ENCODE results near the gene KCNIP4. TPM values are rescaled to one million over a fixed set of nuclear protein-coding genes. Genes with fewer than 3 reads are reported as not detected.

The KCNIP4 gene
- total RNA-seq, 1 donor from 2014 or later: not detected

DNA sequence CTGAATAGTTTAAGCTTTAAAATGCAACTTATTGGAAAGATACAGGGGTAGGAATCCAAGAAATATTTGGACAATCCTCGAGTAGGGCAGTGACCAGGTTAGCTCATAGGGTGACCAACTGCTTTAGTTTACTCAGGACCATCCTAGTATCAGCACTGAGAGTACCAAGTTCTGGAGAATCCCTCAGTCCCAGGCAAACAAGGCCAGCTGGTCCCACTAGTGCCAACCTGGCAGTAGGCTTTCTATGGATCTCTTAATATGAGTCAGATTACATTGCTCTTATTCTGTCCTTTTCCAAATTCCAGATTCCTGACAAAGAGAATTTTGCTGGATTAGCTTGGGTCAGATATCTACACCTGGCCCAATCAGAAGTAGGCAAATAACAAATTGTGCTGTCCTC lies 493.7 kb downstream of the KCNIP4 start:
- DNase-seq (ENCODE audit: low spot score) (no peak), ATAC-seq (no peak)
- intact Hi-C loops (cut with DNase I): no loop called here

- intact Hi-C loops (cut with DNase I): no loop called here
Measured at GRCh38 chr4:21454201-21454600, 494.4 kb downstream of the KCNIP4 start.

GRCh38 chr4:21452931-21453330 lies 495.6 kb downstream of the KCNIP4 start:
- ATAC-seq (no peak), DNase-seq (ENCODE audit: low spot score) (no peak)
- intact Hi-C loops (cut with DNase I): no loop called here

More at GRCh38 chr4:21454201-21454600, 494.4 kb downstream of the KCNIP4 start:
- no peak for ATAC-seq
- DNase-seq (ENCODE audit: low spot score): no peak

DNA sequence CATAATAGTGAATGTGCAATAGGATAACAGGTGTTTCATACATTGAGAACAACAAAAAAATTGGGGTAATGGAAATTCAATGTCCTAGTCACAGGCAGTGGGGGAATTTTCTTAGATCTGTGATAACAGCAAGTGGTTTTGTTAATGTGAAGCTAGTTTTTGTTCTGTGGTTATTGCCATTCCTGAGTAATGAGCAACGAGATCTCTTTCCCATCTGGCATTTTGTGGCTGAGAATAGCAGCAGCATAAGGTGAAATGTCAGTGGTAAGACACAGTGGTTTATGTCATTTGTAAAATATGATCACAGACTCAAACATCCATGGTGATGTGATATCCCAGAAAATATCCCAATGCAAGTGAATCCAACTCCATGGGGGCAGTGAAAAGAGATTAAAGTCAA lies 497.5 kb downstream of the KCNIP4 start:
- intact Hi-C loops (cut with DNase I): no loop called here
- no peak for ATAC-seq
- no peak for DNase-seq (ENCODE audit: low spot score)

DNA sequence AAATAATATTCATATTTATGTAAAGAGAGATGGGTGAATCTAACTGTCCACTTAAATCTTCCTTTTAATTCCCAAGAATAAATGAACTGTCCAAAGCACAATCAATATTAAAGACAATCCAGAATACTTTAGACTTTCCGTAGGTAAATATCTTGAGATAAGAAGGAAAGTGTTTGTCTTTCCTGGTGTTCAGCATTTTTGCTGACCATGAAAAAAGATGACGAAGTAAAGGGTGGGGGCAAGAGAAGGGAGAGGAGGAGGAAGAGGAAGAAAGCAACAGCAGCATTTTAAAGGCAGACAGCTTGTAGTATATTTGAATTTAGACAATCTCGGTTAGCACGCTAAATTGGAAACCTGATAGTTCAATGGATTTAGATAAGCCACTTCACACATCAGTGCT lies 498.2 kb downstream of the KCNIP4 start:
- DNase-seq (ENCODE audit: low spot score) (no peak), ATAC-seq (no peak)
- intact Hi-C loops (cut with DNase I): no loop called here

- ATAC-seq: no peak
- intact Hi-C loops (cut with DNase I): no loop called here
- DNase-seq (ENCODE audit: low spot score): no peak
Measured at GRCh38 chr4:21447301-21448054, 501.1 kb downstream of the KCNIP4 start.

DNA sequence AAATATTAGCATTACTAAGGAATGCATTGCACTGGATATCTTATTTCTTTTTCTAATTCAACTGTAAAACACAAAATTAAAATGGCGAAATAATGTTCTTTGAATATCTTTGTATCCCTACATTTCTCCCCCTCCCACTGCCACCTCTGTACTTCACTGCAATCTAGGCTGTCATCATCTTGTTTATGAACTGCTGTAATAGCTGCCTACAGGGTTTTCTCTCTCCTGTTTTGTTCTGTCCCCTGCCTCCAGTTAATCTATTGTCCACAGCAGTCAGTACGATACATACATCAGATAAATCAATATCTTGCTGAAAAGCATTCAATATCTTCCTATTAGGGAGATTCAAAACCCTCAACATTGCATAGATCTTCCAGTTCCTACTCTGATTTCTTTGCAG lies 528.4 kb downstream of the KCNIP4 start:
- DNase-seq (ENCODE audit: low spot score) (no peak), ATAC-seq (no peak)
- intact Hi-C loops (cut with DNase I): no loop called here

- intact Hi-C loops (cut with DNase I): no loop called here
- no peak for DNase-seq (ENCODE audit: low spot score)
- no peak for ATAC-seq
Measured at GRCh38 chr4:21415728-21416127, 532.8 kb downstream of the KCNIP4 start.

GRCh38 chr4:21413807-21414370 lies 534.7 kb downstream of the KCNIP4 start:
- ATAC-seq (no peak), DNase-seq (ENCODE audit: low spot score) (no peak)
- intact Hi-C loops (cut with DNase I): no loop called here

DNA sequence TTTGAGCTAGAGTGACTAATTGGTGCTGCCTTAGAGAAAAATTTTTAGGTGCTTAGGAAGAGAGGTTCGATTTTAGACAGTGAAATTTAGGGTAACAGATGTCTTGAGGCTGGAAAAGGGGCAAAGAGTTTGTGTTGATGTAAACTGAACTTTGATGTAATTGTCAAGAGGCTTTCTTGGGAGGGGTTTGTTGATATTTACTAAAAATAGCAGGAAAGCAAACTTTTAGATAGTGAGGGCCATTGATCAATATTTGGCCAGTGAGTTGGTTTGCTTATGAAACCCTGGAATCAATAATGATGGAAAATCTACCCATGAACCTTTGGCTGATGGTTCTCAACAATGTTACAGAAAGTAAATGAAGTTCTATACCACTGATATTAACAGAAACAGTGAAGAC lies 537.5 kb downstream of the KCNIP4 start:
- intact Hi-C loops (cut with DNase I): no loop called here
- no peak for DNase-seq (ENCODE audit: low spot score)
- ATAC-seq: no peak

GRCh38 chr4:21410372-21410771 lies 538.2 kb downstream of the KCNIP4 start:
- ATAC-seq (no peak), DNase-seq (ENCODE audit: low spot score) (no peak)
- intact Hi-C loops (cut with DNase I): no loop called here

DNA sequence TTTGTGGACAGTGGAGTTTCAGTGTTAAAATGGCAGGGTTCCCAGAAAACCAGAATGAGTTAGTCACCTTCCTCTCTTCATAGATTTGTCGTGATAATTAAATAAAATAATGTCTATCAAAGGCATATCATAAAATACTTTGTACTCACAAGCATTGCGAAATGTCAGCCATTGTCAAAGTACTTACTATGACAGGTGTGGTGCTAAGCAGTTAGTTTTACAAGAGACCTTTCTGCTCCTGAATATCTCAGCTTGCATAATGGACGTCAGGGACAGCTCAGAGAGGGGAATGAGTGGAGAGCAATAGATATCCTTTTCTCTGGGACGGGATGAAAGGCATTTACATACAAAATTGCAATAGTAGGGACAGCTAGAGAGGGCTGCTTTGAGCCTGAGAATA lies 560.9 kb downstream of the KCNIP4 start:
- no peak for DNase-seq (ENCODE audit: low spot score)
- intact Hi-C loops (cut with DNase I): no loop called here
- ATAC-seq: no peak

DNA sequence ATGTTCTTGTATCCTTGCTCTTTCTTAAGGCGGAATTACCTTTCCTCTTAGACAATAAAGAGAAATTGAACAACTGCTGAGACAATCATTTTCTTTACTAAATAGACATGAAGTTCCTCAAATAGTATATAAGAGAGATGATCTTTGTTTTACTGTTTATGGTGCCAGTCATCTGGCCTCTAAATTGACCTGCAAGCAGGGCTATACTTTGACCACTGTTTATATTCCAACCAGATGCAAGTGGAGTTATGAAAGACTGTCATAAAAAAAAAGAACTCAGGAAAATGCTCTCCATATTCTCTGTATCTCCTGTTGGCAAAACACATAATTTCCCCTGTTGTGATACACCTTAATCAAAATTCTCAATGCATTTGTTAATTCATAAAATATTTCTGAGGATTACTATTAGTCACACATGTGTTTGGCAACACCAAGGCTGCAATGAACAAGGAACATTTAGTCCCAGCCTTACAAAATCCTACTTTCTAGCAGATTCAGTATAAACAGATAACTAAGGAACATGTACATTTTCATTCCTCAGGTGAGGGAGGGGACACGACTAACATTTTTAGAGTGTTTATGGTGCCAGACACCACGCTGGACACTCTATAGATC lies 562.3 kb downstream of the KCNIP4 start:
- intact Hi-C loops (cut with DNase I): no loop called here
- no peak for ATAC-seq
- DNase-seq (ENCODE audit: low spot score): no peak

DNA sequence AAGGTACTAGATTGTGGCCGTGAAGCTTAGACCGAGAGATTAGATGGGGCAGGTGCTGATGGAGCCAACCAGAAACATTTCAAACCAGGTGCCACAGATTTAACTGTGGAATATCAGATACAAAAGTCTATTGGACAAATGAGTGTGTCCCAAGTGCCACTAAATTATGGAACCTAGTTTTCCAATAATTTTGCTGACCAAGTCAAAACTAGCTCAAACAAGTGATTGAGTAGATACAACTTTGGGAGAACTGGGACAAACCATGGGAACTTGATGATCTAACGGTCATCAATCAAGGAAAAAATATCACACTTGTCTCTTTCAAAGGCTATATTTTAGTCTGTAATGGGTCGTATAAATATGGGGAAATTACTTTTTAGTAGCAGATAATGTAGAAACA lies 562.9 kb downstream of the KCNIP4 start:
- DNase-seq (ENCODE audit: low spot score) (no peak), ATAC-seq (no peak)
- intact Hi-C loops (cut with DNase I): no loop called here

DNA sequence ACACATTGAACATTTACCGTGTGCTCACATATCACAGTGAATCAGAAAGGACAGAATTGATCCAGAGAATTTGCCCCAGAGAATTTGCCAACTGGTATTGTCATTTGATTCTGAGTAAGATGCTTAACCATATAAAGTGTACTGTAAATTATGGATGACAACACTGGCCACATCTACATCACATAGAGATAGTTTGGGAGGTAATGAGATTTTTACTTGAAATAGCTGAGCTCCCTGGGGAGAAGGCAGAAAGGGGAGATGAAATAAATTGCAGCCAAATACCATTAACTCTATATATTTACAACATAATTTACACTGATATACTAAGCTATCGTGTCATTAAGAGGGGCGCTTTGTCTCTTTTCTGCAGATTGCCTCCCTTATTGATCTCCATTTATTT lies 564.0 kb downstream of the KCNIP4 start:
- DNase-seq (ENCODE audit: low spot score) (no peak), ATAC-seq (no peak)
- intact Hi-C loops (cut with DNase I): no loop called here

DNA sequence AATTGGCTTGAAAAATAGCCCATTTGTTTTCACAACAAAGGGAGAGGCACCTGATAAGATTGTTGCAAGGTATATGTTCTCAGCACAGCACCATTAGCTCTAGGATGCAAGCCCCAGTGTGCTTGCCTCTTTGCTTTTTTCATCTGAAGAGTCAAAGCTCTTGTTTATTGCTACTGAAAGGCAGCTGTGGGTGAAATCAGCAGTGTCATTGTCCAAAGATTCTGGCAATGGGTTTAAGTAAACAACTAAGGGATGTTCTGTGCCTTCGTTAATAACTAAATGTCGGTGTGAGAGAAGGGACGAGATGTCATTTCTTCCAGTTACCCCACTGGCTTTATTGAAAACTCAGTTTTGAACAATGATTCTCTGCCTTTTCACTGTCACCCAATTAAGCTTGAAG lies 567.7 kb downstream of the KCNIP4 start:
- intact Hi-C loops (cut with DNase I): no loop called here
- ATAC-seq: no peak
- DNase-seq (ENCODE audit: low spot score): no peak

GRCh38 chr4:21377046-21377445 lies 571.5 kb downstream of the KCNIP4 start:
- intact Hi-C loops (cut with DNase I): no loop called here
- ATAC-seq (no peak), DNase-seq (ENCODE audit: low spot score) (no peak)

- intact Hi-C loops (cut with DNase I): no loop called here
- ATAC-seq: no peak
- no peak for DNase-seq (ENCODE audit: low spot score)
Measured at GRCh38 chr4:21376176-21376575, 572.4 kb downstream of the KCNIP4 start.

- no peak for ATAC-seq
- intact Hi-C loops (cut with DNase I): no loop called here
- DNase-seq (ENCODE audit: low spot score): no peak
Measured at GRCh38 chr4:21374641-21375368, 573.8 kb downstream of the KCNIP4 start.

DNA sequence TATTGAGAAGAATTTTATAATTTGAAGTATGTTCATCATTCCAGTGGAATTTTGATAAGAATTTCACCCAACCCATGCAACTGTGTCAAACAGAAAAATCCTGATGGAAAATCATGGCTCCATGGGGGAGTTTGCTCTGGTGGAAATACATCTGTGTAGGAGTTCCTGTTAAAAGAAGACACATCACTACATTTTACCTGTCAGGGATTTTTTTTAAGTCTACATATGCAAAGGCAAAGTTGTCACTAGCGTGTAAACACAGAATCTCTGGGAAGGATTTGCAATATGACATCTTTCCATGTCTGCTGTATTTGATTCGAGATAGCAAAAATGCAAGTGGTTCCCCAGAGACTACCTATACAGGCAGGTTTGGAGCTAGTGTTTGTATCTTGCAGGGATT lies 581.0 kb downstream of the KCNIP4 start:
- no peak for ATAC-seq

More for the DNA sequence above, 581.0 kb downstream of the KCNIP4 start:
- no peak for DNase-seq (ENCODE audit: low spot score)
- intact Hi-C loops (cut with DNase I): no loop called here
